GM21529 (cell line): ENCODE data around the gene SSC5D.

Experiments used
- ATAC-seq: cut with Tn5 transposase; IDR thresholded peaks from one replicate; pipeline ENCODE4 v1.9.1; 2021; ENCODE audit not compliant: unreplicated experiment

SSC5D gene

DNA sequence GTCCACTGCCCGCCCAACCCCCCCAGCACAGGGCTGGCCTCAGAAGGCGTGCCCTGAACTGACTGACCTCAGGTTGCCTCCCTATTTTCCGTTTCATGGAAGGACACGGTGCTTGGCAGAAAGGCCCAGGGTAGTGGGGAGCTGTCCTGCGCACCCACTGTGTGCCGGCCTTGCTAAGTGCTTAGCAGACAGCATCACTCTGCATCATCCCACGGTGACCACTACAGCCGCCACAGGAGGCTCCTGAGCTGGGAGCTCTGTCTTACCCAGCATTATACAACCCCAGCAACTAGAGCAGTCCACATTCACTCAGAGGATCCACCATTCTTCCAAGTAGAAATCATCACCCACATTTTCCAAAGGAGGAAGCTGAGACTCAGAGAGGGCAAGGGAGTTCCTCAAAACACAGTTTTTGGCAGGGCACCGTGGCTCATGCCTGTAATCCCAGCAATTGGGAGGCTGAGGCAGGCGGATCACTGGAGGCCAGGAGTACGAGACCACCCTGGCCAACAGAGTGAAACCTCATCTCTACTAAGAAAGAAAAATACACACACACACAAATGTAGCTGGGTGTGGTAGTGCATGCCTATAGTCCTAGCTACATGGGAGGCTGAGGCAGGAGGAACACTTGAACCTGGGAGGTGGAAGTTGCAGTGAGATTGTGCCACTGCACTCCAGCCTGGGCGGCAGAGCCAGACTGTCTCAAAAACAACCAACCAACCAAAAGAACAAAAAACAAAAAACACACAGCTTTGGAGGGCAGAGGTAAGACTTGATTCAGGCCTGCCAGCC, 47.1 kb downstream of the SSC5D start:
- no peak for ATAC-seq

GRCh38 chr19:55535965-55536350, 47.7 kb downstream of the SSC5D start:
- ATAC-seq: no peak

GRCh38 chr19:55536366-55536765, 48.1 kb downstream of the SSC5D start:
- no peak for ATAC-seq

GRCh38 chr19:55536951-55537740, 48.9 kb downstream of the SSC5D start, which contains the start of gene SBK2:
TSS of gene SBK2 (minus strand) at chr19:55537133. CDS start at chr19:55536294, 839 bp downstream.
- no peak for ATAC-seq

GRCh38 chr19:55537741-55538111, 49.5 kb downstream of the SSC5D start:
- ATAC-seq: no peak

- no peak for ATAC-seq
Measured at GRCh38 chr19:55538132-55538531, 49.9 kb downstream of the SSC5D start.

DNA sequence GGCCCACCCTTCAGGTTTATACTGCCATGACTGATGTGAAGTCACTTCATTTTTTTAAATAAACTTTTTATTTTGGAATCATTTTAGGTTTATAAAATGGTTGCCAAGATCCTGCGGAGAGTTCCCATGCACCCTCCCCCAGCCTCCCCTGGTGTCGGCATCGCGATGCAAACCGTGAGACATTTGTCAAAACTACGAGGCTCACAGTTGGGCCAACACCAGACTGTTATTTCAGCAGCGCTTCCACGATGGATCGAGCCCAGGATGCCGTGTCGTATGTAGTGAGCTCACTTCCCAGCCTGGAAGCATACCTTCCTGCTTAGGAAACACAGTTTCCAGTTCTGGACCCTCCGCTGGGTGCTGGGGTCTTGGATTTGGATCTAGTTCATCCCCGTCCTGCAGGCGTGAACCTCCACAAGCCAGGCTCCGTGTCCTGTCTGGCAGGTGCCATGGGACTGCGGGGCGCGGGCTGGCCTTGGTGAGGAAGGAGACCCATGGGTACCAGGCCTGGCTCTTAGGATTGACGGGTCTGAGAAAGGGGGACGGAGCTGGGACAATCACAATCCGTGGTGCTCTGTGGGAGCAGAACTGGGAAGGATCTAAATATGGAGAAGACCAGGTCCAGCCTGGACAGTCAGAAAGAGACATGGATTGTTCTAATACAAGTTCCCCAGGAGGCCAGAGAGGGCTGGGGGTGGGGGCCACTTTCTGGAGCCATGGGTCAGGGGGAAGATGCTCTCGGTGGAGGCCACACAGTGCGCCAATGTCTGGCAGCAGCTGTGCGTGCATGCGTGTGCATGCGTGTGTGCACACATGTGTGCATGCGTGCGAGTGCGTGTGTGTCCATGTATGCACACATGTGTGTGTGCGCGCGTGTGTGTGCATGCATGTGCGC, 51.1 kb downstream of the SSC5D start:
- no peak for ATAC-seq

DNA sequence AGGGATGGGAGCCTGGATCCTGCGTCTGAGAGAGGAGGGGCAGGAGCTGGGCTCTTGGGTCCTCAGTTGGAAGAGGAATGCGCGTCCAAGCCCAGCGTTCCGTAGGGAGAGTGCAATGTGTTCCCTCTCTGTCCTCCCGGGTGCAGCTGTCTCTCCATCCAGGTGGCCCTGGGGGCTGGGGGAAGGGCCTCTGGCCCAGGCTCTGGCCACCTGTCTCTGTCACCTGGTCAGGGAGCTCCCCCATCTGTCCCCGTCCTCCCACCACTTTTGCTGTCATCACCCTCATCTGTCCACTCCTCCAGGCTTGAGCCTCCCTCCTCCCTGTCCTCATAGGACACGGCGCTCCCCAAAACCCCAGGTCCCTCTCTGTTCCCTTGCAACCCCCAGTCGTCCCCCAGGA, 52.4 kb downstream of the SSC5D start:
- ATAC-seq: no peak

GRCh38 chr19:55541091-55541490, 52.9 kb downstream of the SSC5D start:
- no peak for ATAC-seq

DNA sequence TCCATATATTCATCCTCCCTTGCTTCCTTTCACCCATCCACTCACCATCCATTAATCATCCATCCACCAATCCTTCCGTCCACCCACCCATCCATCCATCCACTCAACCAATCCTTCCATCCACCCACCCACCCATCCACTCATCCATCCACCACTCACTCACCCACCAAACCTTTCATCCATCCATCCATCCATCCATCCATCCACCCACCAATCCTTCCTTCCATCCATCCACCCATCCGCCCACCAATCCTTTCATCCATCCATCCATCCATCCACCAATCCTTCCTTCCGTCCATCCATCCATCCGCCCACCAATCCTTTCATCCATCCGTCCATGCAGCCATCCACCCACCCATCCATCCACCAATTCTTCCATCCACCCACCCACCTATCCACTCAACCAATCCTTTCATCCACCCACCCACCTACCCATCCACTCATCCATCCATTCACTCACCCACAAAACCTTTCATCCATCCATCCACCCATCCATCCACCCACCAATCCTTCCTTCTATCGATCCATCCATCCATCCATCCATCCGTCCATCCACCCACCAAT, 54.1 kb downstream of the SSC5D start:
- ATAC-seq: no peak

DNA sequence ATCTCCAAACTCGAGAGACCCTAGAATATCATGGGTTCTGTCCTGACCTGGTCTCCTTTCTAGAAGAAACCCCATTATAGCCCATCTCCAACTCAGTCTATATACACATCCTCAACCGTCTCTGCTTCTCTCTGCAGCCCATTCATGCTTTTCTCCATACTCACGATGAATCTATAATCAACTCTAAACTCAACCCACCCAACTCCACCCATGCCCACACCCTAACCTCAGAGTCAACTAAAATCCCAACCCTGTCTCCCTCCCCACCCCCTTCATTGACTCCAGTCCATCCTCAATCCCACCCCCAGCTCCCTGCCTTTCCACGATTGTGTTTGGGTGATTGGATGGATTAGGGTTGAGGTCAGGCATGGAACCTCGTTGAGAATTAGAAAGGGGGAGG, 55.3 kb downstream of the SSC5D start:
- no peak for ATAC-seq

DNA sequence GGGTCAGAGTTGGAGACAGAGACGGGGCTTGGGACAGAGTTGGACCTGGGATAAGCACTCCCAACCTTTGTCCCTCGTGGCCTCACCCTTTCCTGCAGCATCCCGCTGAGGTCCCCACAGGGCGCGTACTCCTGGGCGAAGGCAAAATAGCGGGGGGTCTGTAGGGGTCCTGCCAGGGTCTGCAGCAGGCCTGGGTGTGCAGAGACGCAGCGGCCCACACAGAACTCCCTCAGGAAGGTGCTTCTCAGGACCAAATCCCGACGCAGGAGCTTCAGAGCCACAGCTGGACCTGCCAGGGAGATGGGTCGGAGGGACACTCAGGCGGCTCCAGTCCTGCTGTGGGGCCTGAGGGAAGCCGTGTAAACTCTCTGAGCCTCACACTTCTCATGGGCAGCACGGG, 55.8 kb downstream of the SSC5D start:
- ATAC-seq: no peak

- no peak for ATAC-seq
Measured at GRCh38 chr19:55544776-55545439, 56.7 kb downstream of the SSC5D start.

DNA sequence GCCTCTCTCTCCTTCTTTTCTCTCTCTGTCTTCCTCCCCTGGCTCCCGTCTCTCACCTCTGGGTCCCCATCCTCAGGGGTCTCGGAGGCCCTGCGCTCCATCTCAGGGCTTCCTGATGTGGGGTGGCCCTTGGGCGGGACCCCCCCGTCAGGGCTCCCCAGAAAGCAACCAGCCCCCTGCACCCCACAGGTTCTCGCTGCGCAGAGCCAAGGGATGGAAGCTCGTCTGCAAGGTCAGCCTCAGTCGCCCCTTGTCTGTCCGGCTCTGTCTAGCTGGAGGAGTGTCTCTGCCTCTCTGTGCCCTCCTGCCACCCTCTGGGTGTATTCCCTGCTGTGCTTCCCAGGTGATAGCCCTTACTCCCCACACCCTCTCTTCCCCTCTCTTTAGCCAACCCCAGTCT, 57.2 kb downstream of the SSC5D start, which contains the start of gene SBK3:
SBK3 (minus strand) TSS at position 101 of the 400 bp plus-strand sequence; CDS start at position 101, 0 bp downstream.
- no peak for ATAC-seq

- ATAC-seq: no peak
Measured at GRCh38 chr19:55546011-55546410, 57.8 kb downstream of the SSC5D start.

- no peak for ATAC-seq
Measured at GRCh38 chr19:55546822-55547614, 58.8 kb downstream of the SSC5D start.

DNA sequence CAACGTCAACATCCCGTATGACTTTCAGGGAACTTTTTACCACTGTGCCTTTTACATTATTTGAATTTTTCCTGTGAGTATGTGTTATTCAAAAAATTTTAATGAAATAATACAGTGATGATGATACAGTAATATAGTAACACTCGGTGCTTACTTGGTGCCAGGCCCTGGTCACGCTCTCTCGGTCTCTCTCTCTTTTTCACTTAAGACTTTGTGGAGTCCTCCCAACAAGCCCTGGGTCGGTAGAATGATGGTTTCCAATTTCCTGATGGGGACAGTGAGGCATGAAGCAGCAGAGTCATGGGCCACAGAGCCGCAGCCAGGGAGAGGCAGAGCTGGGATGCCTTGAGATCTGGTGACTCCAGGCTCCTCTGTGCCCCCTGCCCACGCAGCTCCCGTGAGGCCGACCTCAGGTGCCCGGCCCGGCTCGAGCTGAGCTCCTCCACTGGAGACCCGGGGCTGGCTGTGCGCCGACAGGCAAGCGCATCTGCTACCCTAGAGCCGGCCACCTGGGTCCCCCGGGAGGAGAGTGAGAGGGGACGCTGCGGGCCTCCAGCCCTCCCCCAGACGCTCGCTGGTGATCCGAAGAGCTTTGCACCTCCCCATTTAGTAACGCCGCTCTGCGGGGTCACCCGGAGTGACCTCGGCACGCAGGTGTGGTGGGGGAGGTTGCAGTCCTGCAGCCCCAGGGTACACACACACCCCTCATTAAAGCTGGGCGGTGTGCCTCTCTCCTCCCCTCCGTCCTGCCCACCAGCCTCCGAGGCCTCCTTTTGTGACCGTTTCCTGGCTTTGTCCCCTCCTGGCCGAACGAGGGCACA, 61.5 kb downstream of the SSC5D start:
- ATAC-seq: no peak

- no peak for ATAC-seq
Measured at GRCh38 chr19:55550321-55550650, 62.0 kb downstream of the SSC5D start.

DNA sequence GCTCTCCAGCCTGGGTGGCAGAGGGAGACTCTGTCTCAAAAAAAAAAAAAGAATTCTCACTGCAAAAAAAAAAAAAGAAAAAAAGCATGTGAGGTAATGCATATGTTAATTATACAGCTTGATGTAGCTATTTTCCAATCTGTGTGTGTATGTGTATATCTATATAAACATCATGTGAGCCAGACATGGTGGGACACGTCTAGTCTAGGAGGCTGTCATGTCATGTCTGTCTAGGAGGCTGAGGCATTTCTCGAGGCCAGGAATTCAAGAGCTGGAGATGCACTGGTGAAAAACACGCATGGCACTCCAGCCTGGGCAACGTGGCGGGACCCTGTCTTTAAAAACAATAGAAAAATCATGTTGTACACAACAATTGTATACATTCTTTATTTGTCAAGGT, 64.0 kb downstream of the SSC5D start:
- no peak for ATAC-seq
